Measurements from ENCODE around the gene ZNF728.

GRCh38 chr19:23049256-23049655, 46.3 kb upstream of the ZNF728 start:
- TF ChIP-seq CTCF (IDR thresholded peaks at IDR 0.05 in 4 of 5, conservative IDR thresholded peaks at IDR 0.05 in 1 of 5), result no peak
- TF ChIP-seq POLR2A (IDR thresholded peaks at IDR 0.05), result no peak
